Measurements from ENCODE around the gene RBCK1. TPM values are rescaled to one million over a fixed set of nuclear protein-coding genes. Genes with fewer than 3 reads are reported as not detected.
A peak's percentile ranks its signal among the peaks of the same experiment; 100 is the strongest.

The RBCK1 gene
- total and polyA plus RNA-seq, 9 of the 15 experiments (the other 6 are each of a cell fraction or from before 2014, with no cell fraction given), result 5.9 to 59.3 (median 26.5) TPM

DNA sequence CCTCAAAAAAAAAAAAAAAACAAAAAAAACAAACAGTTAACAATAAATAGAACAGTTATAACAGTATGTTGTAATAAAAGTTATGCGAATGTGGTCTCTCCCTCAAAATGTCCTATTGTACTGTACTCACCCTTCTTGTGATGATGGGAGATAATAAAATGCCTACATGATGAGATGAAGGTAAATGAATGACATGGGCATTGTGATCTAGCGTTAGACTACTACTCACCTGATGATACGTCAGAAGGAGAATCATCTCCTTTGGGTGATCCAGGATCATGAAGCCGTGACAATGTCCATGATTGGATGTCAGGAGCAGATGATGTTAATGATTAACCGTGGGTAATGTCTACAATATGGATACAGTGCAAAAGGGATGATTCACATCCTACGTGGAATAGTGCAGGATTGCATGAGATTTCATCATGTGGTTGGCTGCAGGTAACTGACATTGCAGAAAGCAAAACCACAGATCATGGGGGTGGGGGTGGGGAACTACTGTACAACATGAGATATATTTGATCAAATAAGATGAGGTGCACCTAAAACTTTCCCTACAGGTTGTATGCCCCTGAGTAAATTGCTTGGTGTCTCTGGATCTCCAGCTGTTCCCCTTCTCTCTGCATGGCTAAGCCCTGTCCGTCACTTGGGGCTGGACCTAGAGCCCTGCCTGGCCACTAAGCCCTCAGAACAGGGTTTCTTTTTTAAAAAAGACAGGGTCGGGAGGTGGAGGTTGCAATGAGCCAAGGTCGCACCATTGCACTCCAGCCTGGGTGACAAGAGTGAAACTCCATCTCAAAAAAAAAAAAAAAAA lies 6.2 kb upstream of the RBCK1 start (continued):
- TF ChIP-seq GATAD2B (IDR thresholded peaks at IDR 0.05; ENCODE audit: borderline replicate concordance) (no peak), GTF2F1 (IDR thresholded peaks at IDR 0.05; ENCODE audit: low read depth, low read length) (no peak), CREBBP (IDR thresholded peaks at IDR 0.05; ENCODE audit: low read depth, low read length) (no peak), DDX20 (tag; IDR thresholded peaks at IDR 0.05; ENCODE audit: low read depth) (peak; percentile 14; the same call in 1 of the 2 replicates), POLR3A (IDR thresholded peaks at IDR 0.05; ENCODE audit: borderline replicate concordance, extremely low read depth, insufficient read depth, insufficient read length) (no peak), ZNF217 (CRISPR knock-in tag; IDR thresholded peaks at IDR 0.05) (no peak), CBX2 (IDR thresholded peaks at IDR 0.05; ENCODE audit: insufficient read depth, low read length, poor library complexity, severe bottlenecking) (no peak), NUFIP1 (IDR thresholded peaks at IDR 0.05; ENCODE audit: partially characterized antibody) (no peak), CHD4 (IDR thresholded peaks at IDR 0.05; ENCODE audit: insufficient read depth, insufficient replicate concordance, low read depth, low read length, poor library complexity, severe bottlenecking) (no peak), NR1H2 (CRISPR knock-in tag; IDR thresholded peaks at IDR 0.05) (no peak), NFE2 (IDR thresholded peaks at IDR 0.05; ENCODE audit: low read depth) (peak; percentile 74), ZEB2 (IDR thresholded peaks at IDR 0.05) (peak; percentile 98), JUNB (CRISPR knock-in tag; conservative IDR thresholded peaks at IDR 0.05) (no peak), PURB (CRISPR knock-in tag; IDR thresholded peaks at IDR 0.05; ENCODE audit: low read depth) (no peak), ZNF444 (CRISPR knock-in tag; IDR thresholded peaks at IDR 0.05) (no peak), CBX3 (IDR thresholded peaks at IDR 0.05; ENCODE audit: borderline replicate concordance in 1 of 2, low read length in 2 of 2) (no peak), KAT7 (CRISPR knock-in tag; IDR thresholded peaks at IDR 0.05; ENCODE audit: borderline replicate concordance) (no peak), SREBF1 (IDR thresholded peaks at IDR 0.05; ENCODE audit: borderline replicate concordance, low read depth, low read length) (no peak), NFE2L1 (tag; IDR thresholded peaks at IDR 0.05; ENCODE audit: borderline replicate concordance, low read depth) (no peak), ASH1L (IDR thresholded peaks at IDR 0.05; ENCODE audit: borderline replicate concordance, low read depth, partially characterized antibody) (no peak), FOSL1 (tag; conservative IDR thresholded peaks at IDR 0.05) (peak; percentile 93), CHD2 (IDR thresholded peaks at IDR 0.05; ENCODE audit: low read depth, low read length) (no peak), TAF15 (IDR thresholded peaks at IDR 0.05; ENCODE audit: low read depth, low read length) (no peak), RBM25 (IDR thresholded peaks at IDR 0.05; ENCODE audit: low read depth, low read length, severe bottlenecking) (no peak)
- TF ChIP-seq, protein P1, sequence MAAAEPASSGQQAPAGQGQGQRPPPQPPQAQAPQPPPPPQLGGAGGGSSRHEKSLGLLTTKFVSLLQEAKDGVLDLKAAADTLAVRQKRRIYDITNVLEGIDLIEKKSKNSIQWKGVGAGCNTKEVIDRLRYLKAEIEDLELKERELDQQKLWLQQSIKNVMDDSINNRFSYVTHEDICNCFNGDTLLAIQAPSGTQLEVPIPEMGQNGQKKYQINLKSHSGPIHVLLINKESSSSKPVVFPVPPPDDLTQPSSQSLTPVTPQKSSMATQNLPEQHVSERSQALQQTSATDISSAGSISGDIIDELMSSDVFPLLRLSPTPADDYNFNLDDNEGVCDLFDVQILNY (CRISPR knock-in tag; IDR thresholded peaks at IDR 0.05), result no peak
- TF ChIP-seq, protein P2, sequence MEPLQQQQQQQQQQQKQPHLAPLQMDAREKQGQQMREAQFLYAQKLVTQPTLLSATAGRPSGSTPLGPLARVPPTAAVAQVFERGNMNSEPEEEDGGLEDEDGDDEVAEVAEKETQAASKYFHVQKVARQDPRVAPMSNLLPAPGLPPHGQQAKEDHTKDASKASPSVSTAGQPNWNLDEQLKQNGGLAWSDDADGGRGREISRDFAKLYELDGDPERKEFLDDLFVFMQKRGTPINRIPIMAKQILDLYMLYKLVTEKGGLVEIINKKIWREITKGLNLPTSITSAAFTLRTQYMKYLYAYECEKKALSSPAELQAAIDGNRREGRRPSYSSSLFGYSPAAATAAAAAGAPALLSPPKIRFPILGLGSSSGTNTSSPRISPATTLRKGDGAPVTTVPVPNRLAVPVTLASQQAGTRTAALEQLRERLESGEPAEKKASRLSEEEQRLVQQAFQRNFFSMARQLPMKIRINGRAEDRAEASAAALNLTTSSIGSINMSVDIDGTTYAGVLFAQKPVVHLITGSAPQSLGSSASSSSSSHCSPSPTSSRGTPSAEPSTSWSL (CRISPR knock-in tag; IDR thresholded peaks at IDR 0.05; ENCODE audit: borderline replicate concordance), result no peak
